GM12878 (cell line): Measurements from ENCODE around the gene PBRM1. TPM values are rescaled to one million over a fixed set of nuclear protein-coding genes. Genes with fewer than 3 reads are reported as not detected.

Experiments
- BACH1 ChIP-seq: fragments of 450-650 bp; IDR thresholded peaks from 2 replicates; pipeline ENCODE4 v1.6.1; 2017; ENCODE audit warnings: mild to moderate bottlenecking, borderline replicate concordance
- BMI1 ChIP-seq: fragments of 450-650 bp; IDR thresholded peaks from 2 replicates; pipeline ENCODE4 v1.6.1; 2016; ENCODE audit warnings: mild to moderate bottlenecking, moderate library complexity, borderline replicate concordance
- DPF2 ChIP-seq: fragments of 450-650 bp; IDR thresholded peaks from 2 replicates; pipeline ENCODE4 v1.6.1; 2017; ENCODE audit warnings: mild to moderate bottlenecking
- FOXM1 ChIP-seq: IDR thresholded peaks from 2 replicates; pipeline ENCODE4 v1.6.1; 2012; ENCODE audit warnings: low read depth, mild to moderate bottlenecking, inconsistent platforms, low read length, moderate library complexity
- HDGF ChIP-seq: fragments of 450-650 bp; IDR thresholded peaks from 2 replicates; pipeline ENCODE4 v1.6.1; 2016; ENCODE audit warnings: antibody characterized with exemption
- KLF5 ChIP-seq: fragments of 450-650 bp; IDR thresholded peaks from 2 replicates; pipeline ENCODE4 v1.6.1; 2014; ENCODE audit warnings: mild to moderate bottlenecking; ENCODE audit not compliant: partially characterized antibody
- POU2F2 ChIP-seq: IDR thresholded peaks from 3 replicates; pipeline ENCODE4 v1.6.1; 2011; ENCODE audit warnings: low read depth, mild to moderate bottlenecking, low read length, borderline replicate concordance
- RELB ChIP-seq: fragments of 450-650 bp; IDR thresholded peaks from 2 replicates; pipeline ENCODE4 v1.6.1; 2017; ENCODE audit warnings: low read depth, mild to moderate bottlenecking, moderate library complexity
- RUNX3 ChIP-seq: IDR thresholded peaks from 2 replicates; pipeline ENCODE4 v1.6.1; 2012; ENCODE audit warnings: low read length, inconsistent platforms
- SKIL ChIP-seq: fragments of 450-650 bp; IDR thresholded peaks from 2 replicates; pipeline ENCODE4 v1.6.1; 2017; ENCODE audit warnings: mild to moderate bottlenecking, low read depth, inconsistent platforms; ENCODE audit not compliant: poor library complexity, severe bottlenecking
- SMAD5 ChIP-seq: IDR thresholded peaks from 2 replicates; pipeline ENCODE4 v1.6.1; 2016; ENCODE audit warnings: antibody characterized with exemption, low read depth
- SP1 ChIP-seq: IDR thresholded peaks from one replicate; pipeline ENCODE4 v1.6.1; 2011; ENCODE audit warnings: low read depth, low read length
- SRF ChIP-seq, 2 experiments: IDR thresholded peaks; 2 replicates each; pipeline ENCODE4 v1.6.1; 2011; ENCODE audit warnings: low read depth in 2 of 2, low read length in 2 of 2, mild to moderate bottlenecking in 1 of 2, moderate library complexity in 1 of 2
- YY1 ChIP-seq: IDR thresholded peaks from 2 replicates; pipeline ENCODE4 v1.6.1; 2011; ENCODE audit warnings: low read depth, mild to moderate bottlenecking, low read length
- ZNF24 ChIP-seq: fragments of 450-650 bp; IDR thresholded peaks from 2 replicates; pipeline ENCODE4 v1.6.1; 2017; ENCODE audit warnings: antibody characterized with exemption, mild to moderate bottlenecking
- ZNF384 ChIP-seq: IDR thresholded peaks from 2 replicates; pipeline ENCODE4 v1.6.1; 2012; ENCODE audit warnings: low read depth, mild to moderate bottlenecking, low read length, improper control_type of control experiment, borderline replicate concordance
- ZNF687 ChIP-seq: fragments of 450-650 bp; IDR thresholded peaks from 2 replicates; pipeline ENCODE4 v1.6.1; 2017; ENCODE audit warnings: mild to moderate bottlenecking, moderate library complexity
- polyA plus RNA-seq, 11 experiments: library from polyadenylated mRNA; depleted of rRNA in 4 of 11; unstranded in 6 of 11; stranded (reverse) in 5 of 11; fragments of >200 nt; fragmentation: Nextera tagmentation in 4 of 11; fragmentation: Illumina TruSeq in 1 of 11; extraction: Ambion mirVana in 4 of 11; extraction: Trizol in 1 of 11; gene quantifications; 1 replicate in 1 of 11; 2 replicates in 10 of 11; pipeline versions ENCODE4 v1.2.1 to v1.2.3, GENCODE V29; 2011 to 2016; ENCODE audit warnings: inconsistent platforms in 2 of 11, missing spikeins in 2 of 11, low read depth in 1 of 11
- total RNA-seq, 4 experiments: library from RNA; depleted of rRNA in 3 of 4; stranded (reverse); fragments of >200 nt in 3 of 4; fragmentation: Illumina TruSeq in 1 of 4; extraction: Trizol in 1 of 4; gene quantifications; 2 replicates each; pipeline versions ENCODE4 v1.2.1 to v1.2.3, GENCODE V29; 2013 to 2021
- TF ChIP-seq, protein P1 (sequence below): fragments of 450-650 bp; IDR thresholded peaks from 2 replicates; pipeline ENCODE4 v1.6.1; 2017; ENCODE audit warnings: borderline replicate concordance
- TF ChIP-seq, protein P2 (sequence below): IDR thresholded peaks from 2 replicates; pipeline ENCODE4 v1.6.1; 2012; ENCODE audit warnings: low read depth, low read length, improper control_type of control experiment

Gene PBRM1
- total and polyA plus RNA-seq, 10 of the 15 experiments (the other 5 are each of a cell fraction or from before 2014, with no cell fraction given): 8.9 to 88.9 (median 39.3) TPM

GRCh38 chr3:52670621-52671521 is 14.8 kb downstream of the PBRM1 start (continued):
- TF ChIP-seq RELB (peak; percentile 76), POU2F2 (peak; percentile 35; the same call in 1 of the 3 replicates), BACH1 (no peak), ZNF687 (no peak), BMI1 (peak; percentile 66; the same call in 1 of the 2 replicates), SP1 (peak; percentile 7), HDGF (peak; percentile 64; the same call in 1 of the 2 replicates), ZNF384 (no peak), YY1 (no peak), DPF2 (peak; percentile 85), SKIL (peak; percentile 47), KLF5 (no peak), FOXM1 (peak; percentile 72), SRF (IDR thresholded peaks at IDR 0.05; ENCODE audit: low read depth in 2 of 2, low read length in 2 of 2) (no peak), ZNF24 (no peak), RUNX3 (peak; percentile 99), SMAD5 (no peak)
- TF ChIP-seq, protein P1, sequence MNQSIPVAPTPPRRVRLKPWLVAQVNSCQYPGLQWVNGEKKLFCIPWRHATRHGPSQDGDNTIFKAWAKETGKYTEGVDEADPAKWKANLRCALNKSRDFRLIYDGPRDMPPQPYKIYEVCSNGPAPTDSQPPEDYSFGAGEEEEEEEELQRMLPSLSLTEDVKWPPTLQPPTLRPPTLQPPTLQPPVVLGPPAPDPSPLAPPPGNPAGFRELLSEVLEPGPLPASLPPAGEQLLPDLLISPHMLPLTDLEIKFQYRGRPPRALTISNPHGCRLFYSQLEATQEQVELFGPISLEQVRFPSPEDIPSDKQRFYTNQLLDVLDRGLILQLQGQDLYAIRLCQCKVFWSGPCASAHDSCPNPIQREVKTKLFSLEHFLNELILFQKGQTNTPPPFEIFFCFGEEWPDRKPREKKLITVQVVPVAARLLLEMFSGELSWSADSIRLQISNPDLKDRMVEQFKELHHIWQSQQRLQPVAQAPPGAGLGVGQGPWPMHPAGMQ: peak; percentile 42; the same call in 1 of the 2 replicates
- TF ChIP-seq, protein P2, sequence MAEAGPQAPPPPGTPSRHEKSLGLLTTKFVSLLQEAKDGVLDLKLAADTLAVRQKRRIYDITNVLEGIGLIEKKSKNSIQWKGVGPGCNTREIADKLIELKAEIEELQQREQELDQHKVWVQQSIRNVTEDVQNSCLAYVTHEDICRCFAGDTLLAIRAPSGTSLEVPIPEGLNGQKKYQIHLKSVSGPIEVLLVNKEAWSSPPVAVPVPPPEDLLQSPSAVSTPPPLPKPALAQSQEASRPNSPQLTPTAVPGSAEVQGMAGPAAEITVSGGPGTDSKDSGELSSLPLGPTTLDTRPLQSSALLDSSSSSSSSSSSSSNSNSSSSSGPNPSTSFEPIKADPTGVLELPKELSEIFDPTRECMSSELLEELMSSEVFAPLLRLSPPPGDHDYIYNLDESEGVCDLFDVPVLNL: no peak
